GM13976 (cell line): ENCODE measurements around the gene ECE1.

Source experiments
- DNase-seq: peaks from one replicate; pipeline ENCODE4 v3.0.0; 2012; ENCODE audit warnings: low spot score
- in situ Hi-C: fragments of 300-500 bp; cut with MboI; formaldehyde crosslinking; loops from one replicate; pipeline ENCODE4 v1.12.0; 2022; ENCODE audit warnings: low sequenced_read_pairs, mixed read lengths, inconsistent platforms; ENCODE audit not compliant: unreplicated experiment
- TF ChIP-seq, protein P1 (sequence below): IDR thresholded peaks from 2 replicates; pipeline ENCODE4 v1.5.1; 2012; ENCODE audit warnings: borderline replicate concordance, mild to moderate bottlenecking; ENCODE audit not compliant: insufficient read depth; ENCODE audit errors: extremely low read depth, missing control alignments, control extremely low read depth

Gene ECE1

DNA sequence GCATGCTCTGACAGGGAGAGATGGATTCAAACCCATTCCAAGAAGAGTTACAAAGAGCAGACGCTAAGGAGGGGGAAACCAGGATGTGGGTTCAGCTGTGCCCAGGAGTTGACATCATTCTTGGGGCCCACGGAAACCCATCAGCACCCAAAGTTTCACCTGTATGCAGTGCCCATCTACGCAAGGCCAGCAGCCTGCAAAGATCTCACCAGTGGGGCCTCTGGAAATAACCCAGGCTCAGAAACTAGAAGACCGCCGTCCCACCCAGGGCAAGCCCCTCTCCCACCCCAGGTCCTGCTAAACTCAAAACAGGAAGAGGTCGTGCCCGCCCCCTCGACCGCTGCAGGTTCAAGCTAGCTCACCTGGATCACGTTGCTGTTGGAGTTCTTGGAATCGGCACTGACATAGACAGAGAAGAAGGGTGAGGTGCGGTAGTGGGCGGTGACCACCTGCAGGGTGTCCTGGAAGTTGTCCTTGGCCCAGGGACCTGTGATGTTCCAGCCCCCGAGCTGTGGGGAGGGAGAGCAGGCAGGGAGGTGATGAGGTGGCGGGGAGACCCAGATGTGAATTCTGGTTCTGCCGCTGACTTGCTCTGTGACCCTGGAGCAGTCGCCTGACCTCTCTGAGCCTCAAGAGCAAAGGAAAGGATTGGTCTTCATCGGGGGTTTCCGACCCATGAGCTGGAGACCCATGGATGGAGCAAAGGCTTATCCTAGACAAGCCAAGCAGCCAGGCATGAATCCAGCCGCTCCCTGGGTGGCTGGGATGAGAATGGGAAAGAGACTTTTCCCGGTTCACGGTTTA is 31.7 kb downstream of the ECE1 start:
- DNase-seq, result no peak
- TF ChIP-seq, protein P1, sequence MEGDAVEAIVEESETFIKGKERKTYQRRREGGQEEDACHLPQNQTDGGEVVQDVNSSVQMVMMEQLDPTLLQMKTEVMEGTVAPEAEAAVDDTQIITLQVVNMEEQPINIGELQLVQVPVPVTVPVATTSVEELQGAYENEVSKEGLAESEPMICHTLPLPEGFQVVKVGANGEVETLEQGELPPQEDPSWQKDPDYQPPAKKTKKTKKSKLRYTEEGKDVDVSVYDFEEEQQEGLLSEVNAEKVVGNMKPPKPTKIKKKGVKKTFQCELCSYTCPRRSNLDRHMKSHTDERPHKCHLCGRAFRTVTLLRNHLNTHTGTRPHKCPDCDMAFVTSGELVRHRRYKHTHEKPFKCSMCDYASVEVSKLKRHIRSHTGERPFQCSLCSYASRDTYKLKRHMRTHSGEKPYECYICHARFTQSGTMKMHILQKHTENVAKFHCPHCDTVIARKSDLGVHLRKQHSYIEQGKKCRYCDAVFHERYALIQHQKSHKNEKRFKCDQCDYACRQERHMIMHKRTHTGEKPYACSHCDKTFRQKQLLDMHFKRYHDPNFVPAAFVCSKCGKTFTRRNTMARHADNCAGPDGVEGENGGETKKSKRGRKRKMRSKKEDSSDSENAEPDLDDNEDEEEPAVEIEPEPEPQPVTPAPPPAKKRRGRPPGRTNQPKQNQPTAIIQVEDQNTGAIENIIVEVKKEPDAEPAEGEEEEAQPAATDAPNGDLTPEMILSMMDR, result no peak
- in situ Hi-C loops, result no loop called here

DNA sequence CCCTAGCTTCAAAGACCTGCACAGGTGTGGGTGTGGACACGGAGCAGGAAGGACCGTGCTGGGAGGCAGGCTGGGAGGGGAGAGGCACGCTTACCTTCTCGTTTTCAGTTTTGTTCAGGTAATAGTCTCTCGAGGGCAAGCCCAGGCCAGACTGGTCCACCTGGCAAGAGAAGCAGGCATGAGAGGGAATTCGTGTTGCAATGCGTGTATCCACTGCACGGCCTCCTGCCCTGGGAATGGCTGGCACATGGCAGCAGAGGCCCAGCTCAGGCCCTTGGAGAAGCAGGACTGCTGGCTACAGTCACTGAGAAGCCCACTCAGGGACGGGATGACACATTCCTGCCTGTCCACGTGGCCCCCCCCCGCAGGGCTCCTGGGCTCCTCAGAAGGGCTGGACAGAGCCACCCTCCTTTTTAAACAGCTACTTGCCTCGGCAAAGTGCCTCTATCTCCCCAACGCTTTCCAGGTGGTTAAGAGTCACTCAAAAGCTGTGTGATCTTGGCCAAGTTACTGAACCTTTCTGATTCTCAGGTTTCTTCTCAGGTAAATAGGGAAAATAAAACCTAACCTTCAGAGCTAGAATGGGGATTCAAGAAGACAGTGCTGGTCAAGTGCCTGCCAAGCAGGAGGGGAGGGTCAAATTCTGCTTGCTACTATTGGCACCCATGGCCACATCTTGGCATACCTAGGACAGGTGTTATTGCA is 32.7 kb downstream of the ECE1 start:
- in situ Hi-C loops, result no loop called here
- TF ChIP-seq, protein P1, result no peak
- DNase-seq, result no peak

DNA sequence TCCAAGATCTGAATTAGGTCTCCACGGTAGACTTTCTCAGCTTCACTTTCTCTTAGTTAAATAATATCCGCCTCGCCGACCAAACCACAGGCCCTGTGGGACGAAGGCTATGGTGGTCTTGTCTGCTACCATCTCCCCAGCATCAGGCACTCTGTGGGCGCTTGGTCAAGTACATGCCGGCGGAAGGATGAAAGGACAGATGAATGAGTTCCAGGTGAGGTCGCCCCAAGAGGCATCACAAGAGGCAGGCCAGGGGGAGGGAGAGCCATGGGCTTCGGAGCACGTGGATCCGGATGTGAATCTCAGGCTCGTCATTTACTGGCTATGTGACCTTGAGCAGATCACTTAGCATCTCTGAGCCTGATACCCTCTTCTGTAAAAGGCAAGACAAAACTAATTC is 33.5 kb downstream of the ECE1 start:
- DNase-seq, result no peak
- in situ Hi-C loops, result no loop called here
- TF ChIP-seq, protein P1, result no peak

DNA sequence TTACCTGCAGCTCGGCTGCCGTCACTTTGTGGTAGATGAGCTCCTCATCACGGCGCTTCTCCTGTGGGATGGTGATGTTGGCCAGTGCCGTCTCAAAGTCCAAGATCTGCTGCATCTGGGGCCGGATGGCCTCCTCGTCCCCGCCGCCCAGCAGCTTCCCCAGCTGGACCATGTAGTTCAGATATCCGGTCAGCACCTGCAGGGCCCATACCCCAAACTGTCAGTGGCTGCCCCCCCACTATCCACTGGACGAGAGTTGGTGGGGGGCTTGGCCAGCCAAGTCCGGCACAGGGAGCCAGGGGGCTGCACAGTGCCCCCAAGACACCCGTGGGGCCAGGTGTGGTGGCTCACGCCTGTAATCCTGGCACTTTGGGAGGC is 34.3 kb downstream of the ECE1 start:
- no peak for DNase-seq
- TF ChIP-seq, protein P1, result no peak
- in situ Hi-C loops, result no loop called here

DNA sequence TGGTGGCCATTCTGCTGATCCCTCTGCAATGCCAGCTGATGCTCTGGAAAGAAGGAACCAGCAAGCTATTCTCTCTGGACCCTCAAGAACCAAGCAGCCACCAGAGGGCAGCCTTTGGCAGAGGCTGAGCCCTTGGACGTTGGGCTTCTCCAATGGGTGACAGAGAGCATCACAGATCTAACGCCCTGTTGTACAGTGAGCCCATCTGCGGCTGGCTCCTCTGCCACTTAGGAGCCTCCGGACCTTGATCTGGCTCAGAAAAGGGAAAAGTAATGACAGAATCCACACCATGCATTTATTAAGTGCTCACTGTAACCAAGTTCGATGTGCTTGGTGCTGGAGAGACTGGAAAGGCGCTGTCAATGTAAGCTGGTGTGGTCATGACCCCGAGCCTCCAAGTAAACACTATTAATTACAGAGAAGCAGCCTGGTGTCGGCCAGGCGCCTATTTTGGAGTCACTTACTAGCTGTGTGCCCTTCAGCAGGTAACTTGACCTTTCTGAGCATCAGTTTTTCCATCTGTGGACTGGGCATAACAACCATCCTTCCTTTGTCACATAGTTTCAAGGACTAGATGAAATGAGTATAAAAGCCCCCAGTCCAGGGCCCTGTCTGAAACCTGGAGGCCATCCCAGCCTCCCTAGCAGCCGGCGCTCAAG is 34.9 kb downstream of the ECE1 start:
- in situ Hi-C loops, result no loop called here
- TF ChIP-seq, protein P1, result peak; percentile 77

DNA sequence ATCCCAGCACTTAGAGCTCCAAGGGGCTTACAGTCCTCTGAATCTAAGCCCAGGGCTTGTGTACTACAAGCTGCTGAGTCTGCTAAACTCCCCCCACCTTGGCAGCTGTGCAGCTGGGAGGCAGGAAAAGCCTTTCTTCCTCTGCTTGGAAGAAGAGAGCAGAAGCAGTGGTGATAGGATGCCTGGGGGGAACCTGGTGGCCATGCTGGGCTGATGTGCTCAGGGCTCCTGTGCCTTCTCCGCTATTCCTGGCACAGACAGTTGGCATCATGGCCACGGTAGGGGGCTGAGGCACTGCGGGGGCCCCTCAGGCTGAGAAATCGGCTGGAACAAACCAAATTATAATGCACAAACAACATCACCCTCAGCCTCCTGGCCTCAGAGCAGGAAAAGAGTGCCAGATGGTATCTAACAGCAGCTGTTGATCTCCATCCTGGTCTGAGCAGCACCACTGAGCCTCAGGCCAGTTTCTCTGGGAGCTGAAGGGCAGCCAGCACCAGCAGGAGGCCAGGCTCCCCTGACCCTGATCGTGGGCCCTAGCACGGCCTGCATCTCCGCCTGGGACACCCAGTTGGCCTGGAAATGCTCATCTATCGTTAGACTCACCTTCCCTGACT is 35.8 kb downstream of the ECE1 start:
- no peak for DNase-seq
- in situ Hi-C loops, result no loop called here
- TF ChIP-seq, protein P1, result no peak

More for the DNA sequence above, 34.9 kb downstream of the ECE1 start:
- DNase-seq, result peak; percentile 85
